Measurements from ENCODE around the gene XCL1. TPM values are rescaled to one million over a fixed set of nuclear protein-coding genes. Genes with fewer than 3 reads are reported as not detected.

XCL1 gene
- total and polyA plus RNA-seq, 7 experiments from 2014 or later: 0.15 to 2.6 (median 0.88) TPM; not detected in 2

DNA sequence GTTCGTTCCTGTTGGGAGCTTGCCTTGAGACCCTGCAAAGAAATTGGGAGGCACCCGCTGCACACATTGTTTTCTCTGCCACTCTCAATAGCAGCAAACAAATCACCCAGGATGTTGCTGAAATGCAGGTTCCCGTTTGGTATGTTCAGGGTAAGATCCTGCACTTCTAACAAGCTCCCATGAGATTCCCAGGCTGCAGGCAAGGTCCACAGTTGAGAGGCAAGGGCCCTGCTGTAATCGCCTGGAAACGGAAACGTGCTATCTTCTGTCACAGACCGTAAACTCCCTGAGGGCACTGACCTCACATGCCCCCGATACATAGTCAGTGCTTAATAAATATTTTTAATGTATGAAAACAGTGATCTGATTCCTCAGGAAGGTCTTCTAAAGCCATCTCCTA, 37.8 kb downstream of the XCL1 start:
- peaks cover 0 to 5% (median 0%) of the 10 kb centered on the region in 11 donors for H3K9me3 Mint-ChIP-seq
- no peak overlapping the region for H3K27ac Mint-ChIP-seq
- H3K4me3 ChIP-seq (ENCODE audit: low read length): no peak overlapping the region
- no peak overlapping the region for H3K4me3 Mint-ChIP-seq
- H3K9me3 ChIP-seq (ENCODE audit: control insufficient read depth in 2 of 3, low read length in 3 of 3): no peaks in the 10 kb centered on the region
- intact Hi-C loops (cut with micrococcal nuclease): no loop called here
- H3K27me3 ChIP-seq (ENCODE audit: control insufficient read depth in 2 of 2, insufficient read depth in 2 of 2, low read length in 2 of 2): no peaks in the 10 kb centered on the region
- no peaks in the 10 kb centered on the region for H3K36me3 Mint-ChIP-seq
- H3K4me1 ChIP-seq (ENCODE audit: control insufficient read depth in 2 of 2, insufficient read depth in 2 of 2, low read length in 2 of 2): no peaks in the 10 kb centered on the region
- CTCF ChIA-PET: no interaction called here
- peaks cover 0 to 22% (median 6%) of the 10 kb centered on the region in 5 donors for H3K27me3 Mint-ChIP-seq
- H3K27ac ChIP-seq (ENCODE audit: low read depth, low read length): no peak overlapping the region
- ATAC-seq (no peak), DNase-seq (no peak)
- no peaks in the 10 kb centered on the region for H3K4me1 Mint-ChIP-seq
- no peaks in the 10 kb centered on the region for H3K36me3 ChIP-seq (ENCODE audit: control insufficient read depth in 2 of 3, insufficient read depth in 3 of 3, low read length in 3 of 3)
- POLR2A ChIA-PET: no interaction called here

DNA sequence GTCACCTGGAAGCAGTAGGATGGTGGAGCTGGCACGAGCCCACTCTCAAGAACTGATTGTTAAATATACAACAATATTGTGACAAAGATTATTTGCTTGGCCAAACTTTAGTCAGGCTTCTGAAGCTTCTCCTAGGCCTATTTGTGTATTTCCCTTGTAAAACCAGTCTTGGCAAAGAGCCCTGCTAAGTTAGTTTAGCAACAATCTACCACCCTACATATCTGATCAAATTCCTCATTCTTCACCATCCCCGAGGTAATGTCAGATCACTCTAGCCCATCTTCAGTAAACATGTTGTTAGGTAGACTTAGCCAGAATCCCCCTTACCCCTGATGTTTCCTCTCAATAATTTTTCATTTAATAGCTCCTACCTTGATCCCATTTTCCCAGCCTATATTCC, 39.6 kb downstream of the XCL1 start:
- peaks cover 0 to 5% (median 0%) of the 10 kb centered on the region in 11 donors for H3K9me3 Mint-ChIP-seq
- POLR2A ChIA-PET: no interaction called here
- H3K36me3 Mint-ChIP-seq: no peaks in the 10 kb centered on the region

GRCh38 chr1:168617974-168618750, 41.8 kb downstream of the XCL1 start:
- ATAC-seq: no peak
- no peak for DNase-seq
- Histone ChIP-seq H3K4me1 (ENCODE audit: control insufficient read depth in 2 of 2, insufficient read depth in 2 of 2, low read length in 2 of 2) (no peaks in the 10 kb centered on the region), H3K27ac (ENCODE audit: low read depth, low read length) (no peak overlapping the region), H3K9me3 (ENCODE audit: control insufficient read depth in 2 of 3, low read length in 3 of 3) (no peaks in the 10 kb centered on the region), H3K36me3 (ENCODE audit: control insufficient read depth in 2 of 3, insufficient read depth in 3 of 3, low read length in 3 of 3) (no peaks in the 10 kb centered on the region), H3K27me3 (ENCODE audit: control insufficient read depth in 2 of 2, insufficient read depth in 2 of 2, low read length in 2 of 2) (no peaks in the 10 kb centered on the region), H3K4me3 (ENCODE audit: low read length) (no peak overlapping the region)
- intact Hi-C loops (cut with micrococcal nuclease): no loop called here
- Mint-ChIP-seq H3K27me3 (peaks cover 0 to 23% (median 6%) of the 10 kb centered on the region in 5 donors), H3K4me1 (no peaks in the 10 kb centered on the region), H3K9me3 (peaks cover 0 to 5% (median 0%) of the 10 kb centered on the region in 11 donors), H3K27ac (no peak overlapping the region), H3K36me3 (no peaks in the 10 kb centered on the region), H3K4me3 (no peak overlapping the region)
- ChIA-PET CTCF (no interaction called here), POLR2A (no interaction called here)

More for the DNA sequence above, 39.6 kb downstream of the XCL1 start:
- peaks cover 0 to 20% (median 6%) of the 10 kb centered on the region in 5 donors for H3K27me3 Mint-ChIP-seq
- CTCF ChIA-PET: no interaction called here
- H3K4me3 ChIP-seq (ENCODE audit: low read length): no peak overlapping the region
- H3K4me3 Mint-ChIP-seq: no peak overlapping the region
- no peak overlapping the region for H3K27ac Mint-ChIP-seq
- no peaks in the 10 kb centered on the region for H3K4me1 Mint-ChIP-seq
- H3K27me3 ChIP-seq (ENCODE audit: control insufficient read depth in 2 of 2, insufficient read depth in 2 of 2, low read length in 2 of 2): no peaks in the 10 kb centered on the region
- H3K4me1 ChIP-seq (ENCODE audit: control insufficient read depth in 2 of 2, insufficient read depth in 2 of 2, low read length in 2 of 2): no peaks in the 10 kb centered on the region
- no peak for ATAC-seq
- no peaks in the 10 kb centered on the region for H3K9me3 ChIP-seq (ENCODE audit: control insufficient read depth in 2 of 3, low read length in 3 of 3)
- no peaks in the 10 kb centered on the region for H3K36me3 ChIP-seq (ENCODE audit: control insufficient read depth in 2 of 3, insufficient read depth in 3 of 3, low read length in 3 of 3)
- intact Hi-C loops (cut with micrococcal nuclease): no loop called here
- DNase-seq: no peak
- H3K27ac ChIP-seq (ENCODE audit: low read depth, low read length): no peak overlapping the region

DNA sequence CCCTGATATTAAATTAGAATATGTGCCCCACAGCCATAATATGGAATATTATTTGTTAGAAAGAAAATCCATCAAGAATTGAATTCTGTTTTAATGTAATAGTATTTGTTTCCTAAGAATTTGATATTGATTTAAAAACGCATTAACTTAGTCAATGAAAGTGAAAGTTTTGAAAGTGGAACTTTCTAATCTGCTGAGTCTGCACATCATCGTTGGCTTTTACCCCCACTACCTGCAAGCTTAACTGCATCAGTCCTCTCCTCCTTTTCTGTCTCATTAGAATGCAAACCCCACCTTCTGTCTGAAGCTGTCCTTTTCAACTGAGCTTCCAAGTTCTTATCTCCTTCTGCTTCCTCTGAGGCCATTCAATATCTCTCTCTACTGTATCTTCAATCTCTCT, 42.5 kb downstream of the XCL1 start:
- H3K27me3 Mint-ChIP-seq: peaks cover 0 to 16% (median 4%) of the 10 kb centered on the region in 5 donors
- no peaks in the 10 kb centered on the region for H3K4me1 Mint-ChIP-seq
- H3K27ac Mint-ChIP-seq: no peak overlapping the region
- CTCF ChIA-PET: no interaction called here
- H3K9me3 Mint-ChIP-seq: peaks cover 0 to 5% (median 0%) of the 10 kb centered on the region in 11 donors
- Histone ChIP-seq H3K4me1 (ENCODE audit: control insufficient read depth in 2 of 2, insufficient read depth in 2 of 2, low read length in 2 of 2) (no peaks in the 10 kb centered on the region), H3K9me3 (ENCODE audit: control insufficient read depth in 2 of 3, low read length in 3 of 3) (no peaks in the 10 kb centered on the region), H3K27ac (ENCODE audit: low read depth, low read length) (no peak overlapping the region), H3K4me3 (ENCODE audit: low read length) (no peak overlapping the region), H3K36me3 (ENCODE audit: control insufficient read depth in 2 of 3, insufficient read depth in 3 of 3, low read length in 3 of 3) (no peaks in the 10 kb centered on the region), H3K27me3 (ENCODE audit: control insufficient read depth in 2 of 2, insufficient read depth in 2 of 2, low read length in 2 of 2) (no peaks in the 10 kb centered on the region)
- POLR2A ChIA-PET: no interaction called here
- DNase-seq (no peak), ATAC-seq (no peak)
- H3K36me3 Mint-ChIP-seq: no peaks in the 10 kb centered on the region
- H3K4me3 Mint-ChIP-seq: no peak overlapping the region
- intact Hi-C loops (cut with micrococcal nuclease): no loop called here

DNA sequence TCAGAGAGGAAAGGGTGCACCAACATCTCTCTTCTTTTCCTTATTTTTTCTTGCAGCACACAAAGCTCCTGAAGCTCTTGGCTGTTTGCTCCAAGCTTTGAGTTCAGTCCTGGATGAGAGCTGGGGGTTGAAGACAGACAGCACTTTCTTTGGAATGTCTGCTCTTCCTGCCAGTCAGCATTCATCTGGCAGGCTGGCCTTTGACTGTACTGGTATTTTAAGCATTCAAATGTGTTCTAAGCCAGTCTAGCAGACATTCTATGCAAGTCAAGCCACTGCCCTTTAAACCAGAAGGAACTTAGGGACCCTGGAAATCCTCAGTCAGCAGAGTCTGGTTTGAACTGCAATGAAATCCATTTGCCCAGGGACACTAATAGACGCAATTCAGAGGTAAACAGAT, 45.0 kb downstream of the XCL1 start:
- no peak overlapping the region for H3K4me3 Mint-ChIP-seq
- H3K27ac ChIP-seq (ENCODE audit: low read depth, low read length): no peak overlapping the region
- ChIA-PET CTCF (interaction anchor here (0.7 to 1.3 kb wide), 2 partner anchors 182 to 727 kb away, joined by 3 read pairs; no protein-coding TSS in a partner anchor), POLR2A (no interaction called here)
- intact Hi-C loops (cut with micrococcal nuclease): no loop called here
- H3K27ac Mint-ChIP-seq: no peak overlapping the region
- no peaks in the 10 kb centered on the region for H3K4me1 ChIP-seq (ENCODE audit: control insufficient read depth in 2 of 2, insufficient read depth in 2 of 2, low read length in 2 of 2)
- H3K9me3 Mint-ChIP-seq: peaks cover 0 to 5% (median 0%) of the 10 kb centered on the region in 11 donors
- ATAC-seq: no peak
- H3K9me3 ChIP-seq (ENCODE audit: control insufficient read depth in 2 of 3, low read length in 3 of 3): no peaks in the 10 kb centered on the region
- H3K36me3 ChIP-seq (ENCODE audit: control insufficient read depth in 2 of 3, insufficient read depth in 3 of 3, low read length in 3 of 3): no peaks in the 10 kb centered on the region
- no peak for DNase-seq
- peaks cover 0 to 20% (median 6%) of the 10 kb centered on the region in 5 donors for H3K27me3 Mint-ChIP-seq
- H3K4me3 ChIP-seq (ENCODE audit: low read length): no peak overlapping the region
- H3K36me3 Mint-ChIP-seq: no peaks in the 10 kb centered on the region
- no peaks in the 10 kb centered on the region for H3K27me3 ChIP-seq (ENCODE audit: control insufficient read depth in 2 of 2, insufficient read depth in 2 of 2, low read length in 2 of 2)
- no peaks in the 10 kb centered on the region for H3K4me1 Mint-ChIP-seq

GRCh38 chr1:168623003-168623828, 46.8 kb downstream of the XCL1 start:
- H3K4me1 Mint-ChIP-seq: no peaks in the 10 kb centered on the region
- H3K9me3 ChIP-seq (ENCODE audit: control insufficient read depth in 2 of 3, low read length in 3 of 3): no peaks in the 10 kb centered on the region
- no peaks in the 10 kb centered on the region for H3K36me3 Mint-ChIP-seq
- intact Hi-C loops (cut with micrococcal nuclease): no loop called here
- H3K9me3 Mint-ChIP-seq: no peaks in the 10 kb centered on the region
- no peak overlapping the region for H3K4me3 ChIP-seq (ENCODE audit: low read length)
- H3K27me3 Mint-ChIP-seq: peaks cover 0 to 20% (median 4%) of the 10 kb centered on the region in 5 donors
- no peaks in the 10 kb centered on the region for H3K4me1 ChIP-seq (ENCODE audit: control insufficient read depth in 2 of 2, insufficient read depth in 2 of 2, low read length in 2 of 2)
- ChIA-PET POLR2A (no interaction called here), CTCF (no interaction called here)
- H3K36me3 ChIP-seq (ENCODE audit: control insufficient read depth in 2 of 3, insufficient read depth in 3 of 3, low read length in 3 of 3): no peaks in the 10 kb centered on the region
- DNase-seq (no peak), ATAC-seq (no peak)
- no peak overlapping the region for H3K4me3 Mint-ChIP-seq
- no peak overlapping the region for H3K27ac Mint-ChIP-seq
- no peak overlapping the region for H3K27ac ChIP-seq (ENCODE audit: low read depth, low read length)
- H3K27me3 ChIP-seq (ENCODE audit: control insufficient read depth in 2 of 2, insufficient read depth in 2 of 2, low read length in 2 of 2): no peaks in the 10 kb centered on the region
